Skeletal muscle cell (primary cell): ENCODE results near the gene RPL13A.
A peak's percentile ranks its signal among the peaks of the same experiment; 100 is the strongest.
"Not testable (repeated sequence)": the region's sequence is repeated elsewhere in the genome, so short reads cannot be mapped to it uniquely, and the experiment has no call there.

Source experiments
- DNase-seq: peaks from one replicate; pipeline ENCODE4 v3.0.0-alpha.2; 2010; ENCODE audit warnings: low read depth
- H3K4me3 ChIP-seq: 2 replicates; pipeline ENCODE4 v1.5.1; 2011; ENCODE audit warnings: low read depth, mild to moderate bottlenecking, control low read depth, low read length, moderate library complexity

The RPL13A gene

DNA sequence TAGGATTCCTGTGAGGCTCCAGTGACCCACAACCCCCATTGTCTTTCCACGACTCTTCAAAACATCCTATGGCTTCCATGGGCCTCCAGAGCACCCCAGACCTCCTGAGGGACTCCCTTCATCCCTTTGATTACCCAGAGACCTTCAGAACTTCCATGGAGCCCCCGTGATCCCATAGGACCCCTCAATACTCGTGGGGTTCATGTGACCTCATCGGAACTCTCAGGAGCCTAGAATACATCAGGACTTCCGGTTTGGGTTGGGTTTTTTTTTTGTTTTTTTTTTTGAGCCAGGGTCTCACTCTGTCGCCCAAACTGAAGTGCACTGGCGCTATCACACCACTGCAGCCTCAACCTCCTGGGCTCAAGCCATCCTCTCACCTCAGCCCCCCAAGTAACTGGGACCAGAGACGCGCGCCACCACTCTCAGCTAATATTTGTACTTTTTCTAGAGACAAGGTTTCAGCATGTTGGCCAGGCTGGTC lies 33.6 kb upstream of the RPL13A start:
- H3K4me3 ChIP-seq = peak overlapping the region; percentile 83
- no peak for DNase-seq

DNA sequence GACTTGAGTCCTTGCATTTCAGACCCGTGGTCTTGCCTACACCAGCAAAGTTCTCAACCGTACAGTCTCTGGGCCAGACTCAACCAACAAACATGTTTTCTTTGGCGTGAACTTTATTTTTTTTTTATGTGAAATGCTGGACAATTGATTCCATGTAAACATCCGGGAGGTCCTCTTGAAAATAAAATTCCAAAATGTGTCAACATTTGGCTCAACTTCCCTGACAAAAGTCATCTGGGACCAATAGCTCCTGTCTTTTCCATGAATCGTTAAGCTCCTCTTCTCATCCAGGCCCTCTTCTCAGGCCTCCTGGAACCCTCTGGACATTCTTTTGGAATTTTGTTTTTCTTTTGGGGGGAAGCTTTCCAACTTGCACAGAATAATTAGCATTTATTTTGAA lies 31.6 kb upstream of the RPL13A start:
- H3K4me3 ChIP-seq = no peak overlapping the region
- DNase-seq = no peak

DNA sequence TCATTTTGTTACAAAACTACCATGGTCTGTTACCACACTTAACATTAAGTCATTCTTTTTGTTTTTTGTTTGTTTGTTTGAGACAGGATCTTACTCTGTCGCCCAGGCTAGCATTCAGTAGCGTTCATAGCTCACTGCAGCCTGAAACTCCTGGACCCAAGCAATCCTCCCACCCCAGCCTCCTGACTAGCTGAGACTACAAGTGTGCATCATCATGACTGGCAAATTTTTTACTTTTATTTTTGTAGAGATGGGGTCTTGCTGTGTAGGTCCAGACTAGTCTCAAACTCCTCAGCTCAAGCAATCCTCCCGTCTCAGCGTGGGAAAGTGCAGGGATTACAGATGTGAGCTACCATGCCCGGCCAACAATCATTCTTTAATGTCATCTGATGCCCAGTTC lies 31.1 kb upstream of the RPL13A start:
- H3K4me3 ChIP-seq = no peak overlapping the region
- no peak for DNase-seq

DNA sequence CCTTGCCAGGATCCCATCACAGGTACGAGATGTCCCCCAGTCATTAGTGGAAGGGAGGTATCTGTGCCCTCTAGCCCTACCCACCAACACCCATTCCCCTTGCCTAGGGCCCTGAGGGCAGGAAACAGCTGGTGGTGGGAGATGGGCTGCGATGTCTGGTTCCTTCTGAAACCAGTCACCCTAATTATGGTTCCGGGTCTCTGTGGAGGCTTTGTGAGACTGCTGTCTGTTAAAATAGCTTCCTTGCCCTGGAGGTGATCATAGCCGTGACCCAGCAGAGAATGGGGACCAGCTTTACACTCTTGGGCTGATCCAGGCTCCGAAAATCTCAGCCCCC lies 28.9 kb upstream of the RPL13A start:
- DNase-seq = no peak
- no peak overlapping the region for H3K4me3 ChIP-seq

DNA sequence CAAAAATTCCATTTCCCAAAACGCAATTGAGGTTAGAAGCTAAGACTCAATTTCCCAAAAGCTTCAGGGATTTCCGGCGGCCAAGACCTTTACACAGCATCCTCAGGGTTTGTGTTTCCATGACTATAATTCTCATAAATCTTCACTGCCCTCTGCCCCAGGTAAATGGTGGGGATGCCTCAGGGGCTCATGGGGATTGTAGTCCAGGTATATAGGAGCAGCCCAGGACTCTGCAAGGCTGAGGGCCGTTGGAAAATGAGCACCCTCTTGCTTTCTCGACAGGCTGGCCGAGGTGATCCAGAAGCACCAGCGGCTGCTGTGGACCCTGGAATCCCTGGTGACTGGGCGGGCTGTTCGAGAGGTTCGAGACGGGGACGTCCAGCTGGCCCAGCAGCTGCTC lies 28.0 kb upstream of the RPL13A start:
- H3K4me3 ChIP-seq = no peak overlapping the region
- DNase-seq = no peak

DNA sequence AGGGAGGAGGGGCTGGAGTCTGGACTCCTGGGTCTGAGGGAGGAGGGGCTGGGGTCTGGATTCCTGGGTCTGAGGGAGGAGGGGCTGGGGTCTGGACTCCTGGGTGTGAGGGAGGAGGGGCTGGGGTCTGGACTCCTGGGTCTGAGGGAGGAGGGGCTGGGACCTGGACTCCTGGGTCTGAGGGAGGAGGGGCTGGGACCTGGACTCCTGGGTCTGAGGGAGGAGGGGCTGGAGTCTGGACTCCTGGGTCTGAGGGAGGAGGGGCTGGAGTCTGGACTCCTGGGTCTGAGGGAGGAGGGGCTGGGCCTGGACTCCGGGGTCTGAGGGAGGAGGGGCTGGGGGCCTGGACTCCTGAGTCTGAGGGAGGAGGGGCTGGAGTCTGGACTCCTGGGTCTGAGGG lies 26.3 kb upstream of the RPL13A start:
- DNase-seq, H3K4me3 ChIP-seq: not testable (repeated sequence)

DNA sequence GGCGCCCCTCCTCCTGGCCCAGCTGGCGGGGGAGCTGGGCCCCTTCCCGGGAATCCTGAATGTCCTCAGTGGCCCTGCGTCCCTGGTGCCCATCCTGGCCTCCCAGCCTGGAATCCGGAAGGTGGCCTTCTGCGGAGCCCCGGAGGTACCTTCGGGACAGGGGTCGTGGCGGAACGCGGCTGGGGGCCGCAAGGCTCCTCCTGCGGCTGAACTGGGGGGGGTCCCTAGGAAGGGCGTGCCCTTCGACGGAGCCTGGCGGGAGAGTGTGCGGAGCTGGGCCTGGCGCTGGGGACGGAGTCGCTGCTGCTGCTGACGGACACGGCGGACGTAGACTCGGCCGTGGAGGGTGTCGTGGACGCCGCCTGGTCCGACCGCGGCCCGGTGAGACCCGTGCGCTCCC lies 25.8 kb upstream of the RPL13A start:
- H3K4me3 ChIP-seq = no peak overlapping the region
- DNase-seq = no peak

DNA sequence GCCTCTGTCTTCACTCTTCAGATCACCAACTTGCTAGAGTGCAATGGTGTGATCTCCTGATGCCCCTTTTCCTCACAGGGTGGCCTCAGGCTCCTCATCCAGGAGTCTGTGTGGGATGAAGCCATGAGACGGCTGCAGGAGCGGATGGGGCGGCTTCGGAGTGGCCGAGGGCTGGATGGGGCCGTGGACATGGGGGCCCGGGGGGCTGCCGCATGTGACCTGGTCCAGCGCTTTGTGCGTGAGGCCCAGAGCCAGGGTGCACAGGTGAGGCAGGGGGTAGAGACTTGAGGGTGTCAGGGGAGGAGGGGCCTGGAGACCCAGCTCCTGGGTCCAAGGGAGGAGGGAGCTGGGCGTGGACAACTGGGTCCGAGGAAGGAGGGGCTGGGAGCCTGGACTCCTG lies 24.9 kb upstream of the RPL13A start:
- no peak for DNase-seq
- no peak overlapping the region for H3K4me3 ChIP-seq

DNA sequence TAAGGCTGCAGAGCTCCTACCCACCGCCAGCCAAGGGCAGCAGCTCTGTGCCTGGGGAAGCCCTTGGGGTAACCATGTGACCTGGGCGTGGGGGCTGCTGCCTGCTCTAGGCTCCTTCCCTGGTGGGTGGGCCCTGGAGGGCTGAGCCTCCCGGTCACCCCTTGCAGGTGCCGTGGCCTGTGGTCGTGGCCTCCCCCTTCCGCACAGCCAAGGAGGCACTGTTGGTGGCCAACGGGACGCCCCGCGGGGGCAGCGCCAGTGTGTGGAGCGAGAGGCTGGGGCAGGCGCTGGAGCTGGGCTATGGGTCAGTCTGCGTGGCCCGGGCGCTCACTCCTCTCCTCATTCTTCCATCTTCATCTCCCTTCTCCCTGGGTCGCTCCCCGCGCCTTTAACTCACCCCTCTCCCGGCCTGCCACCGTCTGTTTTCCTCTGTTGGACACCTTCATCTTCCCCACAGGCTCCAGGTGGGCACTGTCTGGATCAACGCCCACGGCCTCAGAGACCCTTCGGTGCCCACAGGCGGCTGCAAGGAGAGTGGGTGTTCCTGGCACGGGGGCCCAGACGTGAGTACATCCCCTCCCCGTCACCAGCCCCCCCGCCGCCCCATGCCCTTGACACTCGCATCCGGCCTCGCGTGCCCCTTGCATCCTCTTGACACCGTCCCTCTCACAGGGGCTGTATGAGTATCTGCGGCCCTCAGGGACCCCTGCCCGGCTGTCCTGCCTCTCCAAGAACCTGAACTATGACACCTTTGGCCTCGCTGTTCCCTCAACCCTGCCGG lies 23.3 kb upstream of the RPL13A start:
- no peak for DNase-seq
- H3K4me3 ChIP-seq = no peak overlapping the region

DNA sequence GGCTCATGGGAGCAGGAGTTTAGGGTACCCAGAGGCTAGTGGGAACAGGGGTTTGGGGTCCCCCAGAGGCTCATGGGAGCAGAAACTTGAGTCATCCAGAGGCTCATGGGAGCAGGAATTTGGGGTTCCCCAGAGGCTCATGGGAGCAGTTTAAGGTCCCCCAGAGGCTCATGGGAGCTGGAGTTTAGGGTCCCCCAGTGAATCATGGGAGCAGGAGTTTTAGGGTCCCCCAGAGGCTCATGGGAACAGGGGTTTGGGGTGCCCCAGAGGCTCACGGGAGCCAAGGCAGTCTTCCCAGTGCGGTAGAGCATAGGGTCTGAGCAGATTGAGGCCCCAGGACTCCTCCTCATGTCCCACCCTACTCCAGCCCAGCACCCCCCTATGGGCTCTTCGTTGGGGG lies 22.0 kb upstream of the RPL13A start:
- no peak for DNase-seq

DNA sequence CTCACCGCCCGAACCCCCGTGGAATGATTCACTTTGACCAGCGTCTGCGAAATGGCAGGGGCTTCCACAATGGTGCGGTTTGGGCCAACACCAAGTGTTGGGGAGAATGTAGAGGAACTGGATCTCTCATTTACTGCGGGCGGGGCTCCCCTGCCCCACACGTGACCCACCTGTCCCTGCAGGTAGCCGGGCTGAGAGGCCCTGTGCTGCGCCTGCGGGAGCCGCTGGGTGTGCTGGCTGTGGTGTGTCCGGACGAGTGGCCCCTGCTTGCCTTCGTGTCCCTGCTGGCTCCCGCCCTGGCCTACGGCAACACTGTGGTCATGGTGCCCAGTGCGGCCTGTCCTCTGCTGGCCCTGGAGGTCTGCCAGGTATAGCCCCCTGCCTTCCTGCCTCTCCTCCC lies 19.2 kb upstream of the RPL13A start:
- H3K4me3 ChIP-seq = no peak overlapping the region
- DNase-seq = no peak

More for the DNA sequence above, 22.0 kb upstream of the RPL13A start:
- no peak overlapping the region for H3K4me3 ChIP-seq

DNA sequence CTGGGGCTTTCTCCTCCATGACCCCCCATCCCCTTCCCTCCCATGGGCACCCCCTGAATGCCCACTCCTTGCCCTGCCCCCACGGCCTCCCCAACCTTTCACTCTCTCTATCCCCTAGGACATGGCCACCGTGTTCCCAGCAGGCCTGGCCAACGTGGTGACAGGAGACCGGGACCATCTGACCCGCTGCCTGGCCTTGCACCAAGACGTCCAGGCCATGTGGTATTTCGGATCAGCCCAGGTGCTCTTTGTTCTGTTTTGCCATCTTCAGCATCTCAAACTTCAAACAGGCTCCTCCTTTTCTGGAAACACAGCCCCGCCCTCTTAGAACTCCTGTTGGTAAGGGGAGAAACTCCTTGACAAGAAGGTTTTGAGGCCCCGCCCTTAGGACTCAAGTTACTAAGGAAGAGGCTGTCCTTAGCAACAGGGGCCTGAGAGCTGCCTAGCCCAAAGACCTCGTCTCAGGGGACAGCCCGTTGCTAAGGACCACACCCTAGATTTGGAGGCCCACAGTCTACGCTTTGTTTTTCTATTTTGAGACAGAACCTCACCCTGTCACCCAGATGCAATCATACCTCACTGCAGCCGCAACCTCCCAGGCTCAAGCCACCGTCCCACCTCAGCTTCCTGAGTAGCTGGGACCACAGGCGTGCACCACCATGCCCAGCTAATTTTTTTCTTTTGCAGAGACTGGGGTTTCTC lies 18.5 kb upstream of the RPL13A start:
- DNase-seq = peak; percentile 34
- no peak overlapping the region for H3K4me3 ChIP-seq

DNA sequence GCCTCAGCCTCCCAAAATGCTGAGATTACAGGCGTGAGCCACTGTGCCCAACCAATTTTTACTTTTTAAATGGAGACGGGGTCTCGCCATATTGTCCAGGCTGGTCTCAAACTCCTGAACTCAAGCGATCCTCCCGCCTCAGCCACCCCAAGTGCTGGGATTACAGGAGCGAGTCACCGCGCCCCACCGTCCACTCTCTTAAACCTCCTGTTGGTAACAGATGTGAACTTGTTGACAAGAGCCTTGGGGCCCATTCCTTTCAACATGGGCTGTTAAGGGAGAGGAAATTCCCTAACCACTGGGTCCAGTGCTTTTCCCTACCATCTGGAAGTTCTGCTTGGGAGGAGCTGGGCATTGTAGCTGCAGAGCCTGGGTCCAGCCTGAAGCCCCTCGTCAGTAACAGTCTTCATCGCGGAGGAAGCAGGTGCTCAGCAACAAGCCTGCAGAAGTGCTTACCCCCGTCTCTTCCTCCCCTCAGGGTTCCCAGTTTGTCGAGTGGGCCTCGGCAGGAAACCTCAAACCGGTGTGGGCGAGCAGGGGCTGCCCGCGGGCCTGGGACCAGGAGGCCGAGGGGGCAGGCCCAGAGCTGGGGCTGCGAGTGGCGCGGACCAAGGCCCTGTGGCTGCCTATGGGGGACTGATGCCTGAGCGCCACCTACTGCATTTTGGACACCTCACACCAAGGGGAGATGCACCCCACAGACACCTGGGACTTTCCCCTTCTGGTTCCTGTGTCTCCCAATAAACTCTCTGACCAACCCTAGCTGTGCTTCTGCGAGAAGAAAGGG lies 17.4 kb upstream of the RPL13A start:
- DNase-seq = no peak
- H3K4me3 ChIP-seq = no peak overlapping the region

DNA sequence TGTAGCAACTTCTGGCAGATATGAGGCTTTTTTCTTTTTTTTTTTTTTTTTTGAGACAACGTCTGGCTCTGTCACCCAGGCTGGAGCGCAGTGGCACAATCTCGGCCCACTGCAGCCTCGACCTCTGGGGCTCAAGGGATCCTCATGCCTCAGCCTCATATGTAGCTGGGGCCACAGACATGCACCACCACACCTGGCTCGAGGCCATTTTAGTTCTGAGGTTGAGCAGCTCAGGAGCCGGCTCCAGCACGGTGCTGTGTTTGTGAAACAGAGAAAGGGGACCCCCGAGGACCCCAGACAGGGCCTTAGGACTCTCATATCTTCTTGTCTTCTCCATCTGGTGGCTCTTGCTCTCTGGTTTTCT lies 16.8 kb upstream of the RPL13A start:
- DNase-seq = no peak
- H3K4me3 ChIP-seq = no peak overlapping the region

DNA sequence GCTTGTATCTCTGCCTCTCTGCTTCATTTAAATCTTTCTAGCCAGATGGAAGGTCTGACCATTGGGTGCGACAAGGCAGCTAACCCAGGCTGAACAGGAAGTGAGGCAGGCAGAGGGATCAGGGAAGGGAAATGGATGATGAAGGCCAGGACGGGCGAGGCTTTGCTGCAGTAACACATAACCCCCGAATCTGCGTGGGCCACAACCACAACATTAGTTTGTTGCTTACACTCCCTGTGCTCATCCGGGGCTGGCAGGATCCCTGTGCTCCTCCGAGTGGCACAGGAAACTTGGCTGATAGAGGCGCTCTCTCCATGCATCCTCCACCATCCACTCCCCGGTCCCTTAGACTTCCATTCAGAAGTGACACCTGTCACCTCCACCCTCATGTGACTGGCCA lies 14.5 kb upstream of the RPL13A start:
- DNase-seq = no peak

DNA sequence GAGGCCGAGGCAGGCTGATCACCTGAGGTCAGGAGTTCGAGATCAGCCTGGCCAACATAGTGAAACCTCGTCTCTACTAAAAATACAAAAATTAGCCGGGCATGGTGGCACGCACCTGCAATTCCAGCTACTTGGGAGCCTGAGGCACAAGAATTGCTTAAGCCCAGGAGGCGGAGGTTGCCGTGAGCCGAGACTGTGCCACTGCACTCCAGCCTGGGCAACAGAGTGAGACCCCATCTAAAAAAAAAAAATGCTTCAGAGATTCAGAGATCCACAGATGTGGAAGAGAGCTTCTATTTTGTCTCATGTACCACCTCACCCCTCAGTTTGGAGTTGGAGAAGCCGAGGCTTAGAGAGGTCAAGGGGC lies 13.9 kb upstream of the RPL13A start:
- H3K4me3 ChIP-seq = peak overlapping the region; percentile 68
- not testable (repeated sequence) for DNase-seq

More for the DNA sequence above, 14.5 kb upstream of the RPL13A start:
- no peak overlapping the region for H3K4me3 ChIP-seq

DNA sequence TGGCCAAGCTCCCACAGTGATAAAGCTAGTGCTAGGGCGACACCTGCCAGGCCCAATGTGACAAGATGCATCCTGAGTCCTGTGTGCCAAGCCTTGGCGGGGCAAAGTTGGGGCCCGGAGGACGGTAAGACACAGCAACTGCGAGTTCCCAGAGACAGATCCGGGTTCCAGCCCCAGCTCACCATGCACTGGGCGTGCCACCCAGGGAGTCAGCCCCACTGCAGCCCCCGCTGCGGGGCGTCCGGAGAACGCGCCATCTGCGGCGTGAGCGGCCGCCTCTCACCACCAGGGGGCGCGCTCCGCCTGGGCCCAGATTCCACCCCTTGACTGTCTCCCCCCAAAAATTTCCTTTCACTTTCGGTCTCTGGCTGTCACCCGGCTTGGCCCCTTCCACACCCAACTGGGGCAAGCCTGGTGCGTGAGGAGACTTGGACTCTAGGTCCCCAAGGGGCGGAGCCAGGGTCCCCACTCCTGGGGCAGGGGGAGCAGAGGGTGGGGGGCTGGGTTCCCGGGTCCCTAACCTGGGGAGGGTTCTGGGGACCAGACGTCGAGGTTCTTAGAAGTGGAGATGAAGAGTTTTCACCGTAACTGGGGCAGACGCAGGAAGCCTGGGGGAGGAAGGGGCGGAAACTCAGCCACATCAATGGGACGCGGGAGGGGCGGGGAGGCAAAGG lies 13.4 kb upstream of the RPL13A start, which contains the start of gene FLT3LG:
Gene FLT3LG (plus strand): TSS at position 348 of the 674 bp plus-strand sequence. CDS start 425 bp downstream, outside the sequence.
- peak within 1 kb of the TSS; percentile 68 for H3K4me3 ChIP-seq
- no peak for DNase-seq

DNA sequence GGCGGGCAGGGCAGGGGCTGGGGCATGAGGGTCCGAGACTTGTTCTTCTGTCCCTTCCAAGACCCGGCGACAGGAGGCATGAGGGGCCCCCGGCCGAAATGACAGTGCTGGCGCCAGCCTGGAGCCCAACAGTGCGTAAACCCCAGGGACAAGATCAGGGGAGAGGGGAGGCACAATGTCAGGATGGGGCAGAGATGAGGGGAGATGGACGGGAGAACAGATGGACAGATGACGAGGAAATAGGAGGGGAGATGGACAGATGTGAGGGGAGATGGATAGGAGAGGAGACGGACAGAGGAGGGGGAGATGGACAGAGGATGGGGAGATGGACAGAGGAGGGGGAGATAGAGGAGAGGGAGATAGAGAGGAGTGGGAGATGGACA lies 12.9 kb upstream of the RPL13A start:
- no peak for DNase-seq
- peak overlapping the region; percentile 68 for H3K4me3 ChIP-seq

DNA sequence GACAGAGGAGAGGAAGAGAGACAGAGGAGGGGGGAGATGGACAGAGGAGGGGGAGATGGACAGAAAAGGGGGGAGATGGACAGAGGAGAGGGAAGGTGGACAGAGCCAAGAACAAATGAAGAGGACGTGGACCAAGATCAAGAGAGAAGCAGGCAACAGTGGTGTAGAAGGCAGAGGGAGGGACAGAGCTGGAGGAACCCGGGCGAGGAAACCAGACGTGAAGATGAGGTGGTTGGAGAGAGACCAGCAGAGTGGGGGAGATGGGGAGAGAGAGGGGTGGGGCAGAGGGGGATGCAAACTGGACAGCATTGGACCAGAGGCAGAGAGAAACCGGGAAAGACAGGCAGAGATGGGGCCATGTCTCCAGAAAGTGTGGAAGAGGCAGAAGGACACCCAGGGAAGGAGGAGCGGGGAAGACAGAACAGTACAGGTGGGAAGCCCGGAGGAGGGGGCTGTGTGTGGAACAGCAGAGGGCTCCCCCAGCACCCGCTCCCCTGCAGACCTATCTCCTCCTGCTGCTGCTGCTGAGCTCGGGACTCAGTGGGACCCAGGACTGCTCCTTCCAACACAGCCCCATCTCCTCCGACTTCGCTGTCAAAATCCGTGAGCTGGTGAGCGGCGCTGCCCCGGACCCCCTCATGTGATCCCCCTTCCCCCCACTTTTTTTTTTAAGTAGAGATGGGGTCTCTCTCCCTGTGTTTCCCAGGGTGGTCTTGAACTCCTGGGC lies 12.1 kb upstream of the RPL13A start:
- no peak overlapping the region for H3K4me3 ChIP-seq
- DNase-seq = no peak
